ENCODE data around the gene MPRIP. TPM values are rescaled to one million over a fixed set of nuclear protein-coding genes. Genes with fewer than 3 reads are reported as not detected.
"Not testable (repeated sequence)": the region's sequence is repeated elsewhere in the genome, so short reads cannot be mapped to it uniquely, and the experiment has no call there.

MPRIP gene
- total RNA-seq, 1 donor from 2014 or later: 214 TPM

DNA sequence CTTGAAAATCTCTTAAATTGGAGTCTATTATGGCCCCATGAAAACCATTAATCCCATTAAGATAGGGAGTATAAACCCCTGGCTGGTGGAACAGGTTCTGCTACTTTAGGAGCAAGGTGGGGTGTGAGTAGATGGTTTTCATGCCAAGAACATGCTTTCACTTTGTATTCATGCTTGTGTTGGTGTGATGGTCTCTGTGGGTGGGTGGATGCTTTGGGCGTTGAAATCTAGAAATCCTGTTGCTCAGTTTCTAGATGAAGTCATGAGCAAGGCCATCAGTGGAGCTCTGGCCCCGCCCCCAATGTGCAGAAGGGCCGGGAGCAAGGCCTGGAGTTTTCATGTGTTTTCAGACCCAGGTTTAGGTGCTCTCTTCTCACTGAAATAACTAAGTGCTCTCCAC is 143.8 kb downstream of the MPRIP start:
- DNase-seq: peak; percentile 65

DNA sequence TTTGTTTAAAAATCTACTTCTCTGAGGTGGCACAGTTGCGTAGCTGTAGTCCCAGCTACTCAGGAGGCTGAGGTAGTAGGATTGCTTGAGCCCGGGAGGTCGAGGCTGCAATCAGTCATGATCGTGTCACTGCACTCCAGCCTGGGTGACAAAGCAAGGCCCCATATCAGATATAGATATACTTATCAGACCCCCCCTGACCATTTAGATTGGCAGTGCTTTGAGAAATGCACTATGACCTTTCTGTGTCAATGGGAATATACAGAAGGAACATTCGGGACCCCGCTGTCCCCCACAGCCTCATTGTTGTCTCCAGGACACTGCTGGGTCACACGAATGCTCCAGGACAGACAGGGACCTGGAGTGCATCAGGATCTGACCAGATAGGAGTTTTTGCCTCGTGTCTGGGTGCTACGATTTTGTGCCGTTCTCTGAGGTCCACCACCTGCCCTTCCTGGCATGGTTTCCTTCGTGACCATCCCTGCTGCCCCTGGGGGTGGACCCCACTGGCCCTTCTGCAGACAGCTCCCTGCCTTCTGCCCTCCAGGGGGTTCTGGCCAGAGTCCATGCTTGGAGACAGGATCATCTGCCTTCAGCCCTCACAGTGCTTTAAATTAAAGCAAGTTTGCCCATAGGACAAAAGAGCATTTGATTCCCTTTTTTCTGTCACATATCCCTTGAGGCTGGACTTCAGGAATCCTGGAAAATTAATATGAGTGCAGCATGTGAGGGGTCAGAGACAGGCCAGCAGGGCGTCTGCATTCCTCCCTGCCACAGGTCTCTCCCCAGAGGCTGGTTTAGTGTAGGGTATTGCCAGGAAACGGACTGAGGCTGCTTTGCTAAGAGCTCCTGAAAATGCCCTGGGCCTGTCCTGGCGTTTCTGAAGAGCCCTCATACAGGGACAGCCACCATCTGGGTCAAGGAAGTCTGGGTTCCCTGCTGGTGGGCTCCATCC is 144.6 kb downstream of the MPRIP start:
- DNase-seq: no peak

DNA sequence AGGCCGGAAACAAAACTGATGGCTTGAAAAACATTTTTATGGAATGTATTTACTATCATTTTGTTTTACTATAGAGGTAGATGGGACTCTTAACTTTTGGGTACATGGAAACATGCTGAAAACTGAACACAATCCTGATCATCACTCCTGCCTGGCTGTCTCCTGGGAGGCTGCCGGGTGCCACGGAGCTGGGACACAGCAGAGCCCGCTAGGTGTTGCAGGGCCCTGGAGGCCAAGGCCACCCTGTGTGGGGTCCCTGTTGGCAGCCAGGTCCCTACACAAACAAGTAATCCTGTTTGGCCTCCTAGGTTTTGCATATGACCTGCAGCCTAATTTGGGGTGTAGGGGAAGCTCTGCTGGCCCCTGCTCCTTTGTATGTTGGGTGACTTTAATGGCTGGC is 146.3 kb downstream of the MPRIP start:
- DNase-seq: no peak

DNA sequence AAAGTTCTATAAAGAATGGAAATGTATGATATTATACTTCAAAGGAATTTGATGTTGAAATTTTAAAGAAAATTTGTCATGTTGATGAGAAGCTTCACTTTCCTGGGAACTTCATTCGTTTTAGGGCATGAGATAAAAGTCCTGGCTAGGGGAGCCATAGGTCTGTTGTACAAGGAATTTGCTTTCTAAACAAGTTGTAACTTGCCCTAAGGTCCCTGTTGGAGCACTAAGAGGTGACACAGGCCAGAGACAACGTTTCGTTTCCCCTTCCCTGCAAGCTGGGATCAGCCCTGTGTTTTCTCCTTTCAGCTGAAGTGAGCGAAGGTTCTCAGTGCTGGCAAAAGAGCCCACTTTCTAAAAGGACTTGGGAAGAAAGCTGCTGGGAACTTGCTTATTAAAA is 147.3 kb downstream of the MPRIP start:
- no peak for DNase-seq

DNA sequence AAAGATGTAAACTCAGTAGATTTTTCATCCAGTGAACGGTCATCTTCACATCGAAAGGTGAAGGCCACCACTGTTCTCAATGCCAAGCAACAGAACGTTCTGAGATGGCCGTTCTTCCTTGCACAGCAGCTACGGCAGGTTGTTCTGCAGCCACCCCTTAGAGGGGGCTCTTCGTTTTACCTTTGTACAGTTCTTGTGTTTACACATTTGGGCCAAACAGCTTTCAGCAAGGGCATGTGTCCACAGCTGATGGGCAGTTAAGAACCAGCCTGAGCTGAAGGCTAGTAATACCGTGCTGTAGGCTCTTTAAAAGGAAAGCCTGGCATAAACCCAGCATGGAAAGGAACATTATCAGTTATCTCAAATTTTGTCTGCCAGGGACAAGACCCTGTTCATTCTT is 147.9 kb downstream of the MPRIP start:
- DNase-seq: no peak

- no peak for DNase-seq
These were observed 149.1 kb downstream of the MPRIP start for GRCh38 chr17:17191346-17191792.

DNA sequence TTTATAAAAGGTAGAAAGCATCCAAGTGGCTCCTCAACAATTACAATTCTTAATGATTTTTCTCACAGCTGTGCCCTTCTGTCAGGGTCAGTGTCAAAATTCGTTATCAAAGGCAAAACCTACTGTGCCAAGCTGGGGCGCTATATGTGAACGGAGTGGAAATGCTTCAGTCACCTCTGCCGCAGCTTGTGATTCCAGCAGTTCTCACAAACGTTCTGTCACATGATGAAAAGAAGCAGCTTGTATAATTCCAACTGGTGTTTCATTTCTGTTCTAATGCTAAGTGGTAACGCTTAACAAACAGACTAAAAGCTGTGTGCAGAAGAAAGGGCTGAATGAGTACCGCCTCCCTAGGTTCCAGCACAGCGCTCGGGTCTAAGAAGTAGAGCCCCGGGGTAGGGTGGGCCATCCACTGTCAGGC is 149.7 kb downstream of the MPRIP start:
- DNase-seq: peak; percentile 57

DNA sequence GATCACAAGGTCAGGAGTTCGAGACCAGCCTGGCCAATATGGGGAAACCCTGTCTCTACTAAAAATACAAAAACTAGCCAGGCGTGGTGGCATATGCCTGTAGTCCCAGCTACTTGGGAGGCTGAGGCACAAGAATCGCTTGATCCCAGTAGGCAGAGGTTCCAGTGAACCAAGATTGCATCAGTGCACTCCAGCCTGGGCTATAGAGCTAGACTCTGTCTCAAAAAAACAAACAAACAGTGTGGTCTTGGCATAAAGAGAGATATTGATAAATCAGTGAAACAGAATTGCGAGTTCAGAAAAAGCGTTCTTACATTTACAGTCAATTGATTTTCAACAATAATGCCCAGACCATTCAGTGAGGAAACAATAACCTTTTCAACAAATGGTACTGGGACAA is 153.2 kb downstream of the MPRIP start:
- DNase-seq: not testable (repeated sequence)

DNA sequence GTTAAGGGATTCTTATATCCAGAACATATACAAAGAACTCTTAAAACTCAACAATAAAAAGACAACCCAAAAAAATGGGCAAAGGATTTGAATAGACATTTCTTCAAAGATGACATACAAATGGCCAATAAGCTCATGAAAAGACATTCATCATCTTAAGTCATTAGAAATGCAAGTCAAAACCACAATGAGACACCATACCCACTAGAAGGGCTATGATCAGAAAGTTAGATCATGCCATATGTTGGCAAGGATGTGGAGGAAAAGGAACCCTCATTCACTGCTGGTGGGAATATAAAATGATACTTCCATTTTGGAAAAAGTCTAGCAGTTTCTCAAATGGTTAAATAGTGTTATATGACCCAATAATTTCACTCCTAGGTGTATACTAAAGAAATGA is 154.5 kb downstream of the MPRIP start:
- no peak for DNase-seq

DNA sequence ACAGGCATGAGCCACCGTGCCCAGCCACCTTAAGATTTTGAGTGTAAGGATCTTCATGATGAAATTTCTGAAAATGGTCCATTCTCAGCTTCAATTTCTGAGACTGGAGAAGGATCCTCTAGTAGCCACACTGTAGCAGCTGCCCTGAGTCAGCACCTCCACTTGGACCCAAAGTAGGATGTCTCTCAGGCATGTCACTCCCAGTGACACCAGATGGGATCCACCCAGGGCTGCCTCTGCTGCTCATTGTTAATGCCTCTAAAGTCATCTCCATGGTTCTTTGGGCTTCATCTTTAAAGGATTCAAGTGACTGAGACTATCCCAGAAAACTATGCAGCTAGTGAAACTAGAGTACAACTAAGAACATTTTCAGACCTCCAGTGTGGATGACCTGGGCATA is 156.0 kb downstream of the MPRIP start:
- DNase-seq: no peak

- no peak for DNase-seq
These were observed 158.1 kb downstream of the MPRIP start for GRCh38 chr17:17200311-17200710.

GRCh38 chr17:17200831-17201230 is 158.6 kb downstream of the MPRIP start:
- DNase-seq: peak; percentile 59

- DNase-seq: no peak
These were observed 159.0 kb downstream of the MPRIP start for GRCh38 chr17:17201271-17201670.

- no peak for DNase-seq
These were observed 159.7 kb downstream of the MPRIP start for GRCh38 chr17:17201907-17202306.

GRCh38 chr17:17203173-17203730 is 161.0 kb downstream of the MPRIP start:
- no peak for DNase-seq

DNA sequence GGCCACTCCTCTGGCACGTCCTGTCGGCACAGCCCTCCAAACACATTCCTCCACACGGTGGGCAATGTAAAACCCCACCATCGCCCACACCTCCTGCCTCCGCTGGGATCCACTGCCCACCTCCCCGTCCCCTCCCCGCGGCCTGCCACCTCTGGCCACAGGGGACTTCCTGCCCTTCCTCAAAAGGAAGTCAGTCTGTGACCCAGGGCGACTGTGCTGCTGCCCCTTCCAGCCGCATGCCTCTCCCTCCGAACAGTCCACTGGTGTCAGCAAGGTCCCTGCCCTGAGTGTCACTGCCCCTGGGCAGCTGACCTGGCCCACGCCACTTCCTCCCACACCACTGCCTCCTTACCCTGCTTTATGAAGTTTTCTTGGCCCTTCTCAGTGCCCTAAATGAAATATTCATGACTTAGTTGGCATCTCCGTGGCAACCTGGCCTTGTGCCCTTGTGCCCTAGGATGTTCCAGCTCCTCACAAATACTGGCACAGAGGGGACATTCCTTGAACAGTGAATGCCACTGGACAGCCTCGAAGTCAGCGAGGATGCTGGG is 161.9 kb downstream of the MPRIP start:
- no peak for DNase-seq

DNA sequence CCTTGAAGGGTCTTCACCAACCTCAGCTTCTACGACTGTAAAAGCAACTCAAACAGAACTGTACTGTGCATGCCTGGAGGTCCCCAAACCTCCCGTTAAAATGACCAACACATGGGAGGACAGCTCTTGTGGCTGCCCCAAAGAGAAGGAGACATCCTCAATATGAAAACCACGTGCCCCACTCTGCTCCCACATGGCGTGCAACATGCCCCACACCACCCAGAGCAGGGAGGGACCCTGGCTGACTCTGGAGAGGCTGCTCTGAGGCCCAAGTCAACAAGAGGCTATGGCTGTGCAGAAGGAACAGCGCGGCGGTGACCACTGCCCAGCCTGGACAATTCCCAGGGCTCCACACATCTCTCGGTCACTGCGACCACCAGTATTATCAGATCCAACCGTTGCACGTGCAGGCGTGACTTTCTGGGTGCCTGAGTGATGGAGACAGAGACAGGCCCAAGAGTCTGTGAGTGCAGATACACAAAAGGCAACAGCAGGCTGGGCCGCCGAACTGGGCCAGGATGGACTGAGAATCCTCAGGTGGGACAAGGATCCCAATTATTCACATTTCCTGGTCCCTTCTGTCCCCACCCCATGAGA is 162.5 kb downstream of the MPRIP start:
- DNase-seq: no peak

DNA sequence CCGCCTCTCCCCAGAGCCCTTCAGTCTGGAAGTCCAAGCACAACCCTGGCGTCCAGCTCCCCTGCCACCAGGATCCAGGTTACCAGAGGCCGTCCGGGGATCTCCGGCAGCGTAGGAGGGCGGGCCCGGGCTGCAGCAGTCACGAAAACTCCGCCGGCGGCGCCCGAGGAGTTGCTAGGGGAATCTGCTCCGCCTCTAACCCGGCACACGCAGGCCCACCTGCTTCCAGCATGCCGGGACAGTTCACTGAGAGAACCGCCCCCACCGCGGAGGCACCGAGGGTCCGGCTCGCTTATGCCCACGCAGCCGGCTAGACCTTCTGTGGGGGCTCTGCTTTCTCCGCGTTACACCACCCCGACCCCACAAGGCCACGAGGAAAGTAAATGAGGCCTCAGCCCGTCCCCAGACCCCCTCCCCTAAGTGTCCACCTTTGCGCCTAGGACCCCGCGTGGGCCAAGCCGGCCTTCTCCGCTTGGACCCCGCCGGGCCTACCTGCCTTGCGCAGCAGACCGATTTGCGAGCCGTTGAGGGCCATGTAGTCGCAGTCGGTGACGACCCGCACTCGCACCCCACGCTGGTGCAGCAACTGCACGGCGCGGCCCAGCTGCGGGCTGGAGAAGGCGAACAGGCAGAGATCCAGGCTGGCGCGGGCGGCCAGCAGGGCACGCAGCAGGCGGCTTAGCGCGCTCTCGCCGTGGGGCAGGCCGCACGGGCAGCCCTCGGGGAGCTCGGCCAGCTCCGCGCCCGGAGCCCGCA is 163.3 kb downstream of the MPRIP start:
- DNase-seq: peak; percentile 74

GRCh38 chr17:17206124-17206912 is 164.1 kb downstream of the MPRIP start, which contains the start of gene PLD6:
Gene PLD6 (minus strand): TSS chr17:17206333. CDS start chr17:17206286, 47 bp downstream.
- DNase-seq: peak; percentile 75

- no peak for DNase-seq
These were observed 164.7 kb downstream of the MPRIP start for GRCh38 chr17:17206913-17207335.

DNA sequence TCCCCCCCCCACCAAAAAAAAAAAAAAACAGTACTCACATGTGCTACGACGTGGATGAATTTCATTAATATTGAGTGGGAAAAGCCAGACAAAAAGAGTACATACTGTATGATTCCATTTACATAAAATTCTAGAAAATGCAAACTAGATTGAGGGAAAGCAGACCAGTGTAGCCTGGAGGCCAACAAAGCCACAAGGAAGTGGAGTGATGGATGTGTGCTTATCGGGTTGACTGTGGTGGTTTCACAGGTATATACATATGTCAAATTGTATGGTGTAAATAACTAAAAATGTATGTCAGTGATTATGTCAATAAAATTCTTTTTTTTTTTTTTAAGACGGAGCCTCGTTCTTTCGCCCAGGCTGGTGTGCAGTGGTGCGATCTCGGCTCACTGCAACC is 165.7 kb downstream of the MPRIP start:
- DNase-seq: no peak

Data from tongue (tissue), 2 donors.